Renal cortical epithelial cell (primary cell): ENCODE results near the gene CASP10. TPM values are rescaled to one million over a fixed set of nuclear protein-coding genes. Genes with fewer than 3 reads are reported as not detected.
"Not testable (repeated sequence)": the region's sequence is repeated elsewhere in the genome, so short reads cannot be mapped to it uniquely, and the experiment has no call there.

Source experiments
- DNase-seq: peaks from one replicate; pipeline ENCODE4 v3.0.0-alpha.2; 2011; ENCODE audit warnings: low read depth
- total RNA-seq: library from RNA; depleted of rRNA; stranded (reverse); fragments of >200 nt; gene quantifications from 2 replicates; pipeline ENCODE4 v1.2.3, GENCODE V29; 2014

CASP10 gene
- total RNA-seq, 1 donor from 2014 or later: 24.1 TPM

- DNase-seq: no peak
Measured at GRCh38 chr2:201154615-201155399, 28.1 kb upstream of the CASP10 start.

DNA sequence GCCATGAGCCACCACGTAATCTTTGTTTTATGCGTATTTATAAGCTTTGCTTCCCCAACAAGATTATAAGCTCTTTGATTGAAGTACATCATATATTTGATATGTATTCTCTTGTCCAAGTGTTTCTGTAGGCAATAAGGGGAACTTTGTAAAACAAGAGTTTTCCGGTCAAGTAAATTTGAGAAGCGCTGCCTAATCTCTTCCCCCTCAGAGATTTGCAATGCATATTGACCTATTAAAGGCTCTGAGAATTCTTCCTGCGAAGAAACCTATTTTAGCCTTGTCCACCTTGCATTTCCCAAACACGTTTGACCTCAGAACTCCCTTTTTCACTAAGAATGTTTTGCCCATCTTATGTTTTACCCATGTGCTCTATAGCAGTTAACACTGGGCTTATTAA, 26.9 kb upstream of the CASP10 start:
- no peak for DNase-seq

DNA sequence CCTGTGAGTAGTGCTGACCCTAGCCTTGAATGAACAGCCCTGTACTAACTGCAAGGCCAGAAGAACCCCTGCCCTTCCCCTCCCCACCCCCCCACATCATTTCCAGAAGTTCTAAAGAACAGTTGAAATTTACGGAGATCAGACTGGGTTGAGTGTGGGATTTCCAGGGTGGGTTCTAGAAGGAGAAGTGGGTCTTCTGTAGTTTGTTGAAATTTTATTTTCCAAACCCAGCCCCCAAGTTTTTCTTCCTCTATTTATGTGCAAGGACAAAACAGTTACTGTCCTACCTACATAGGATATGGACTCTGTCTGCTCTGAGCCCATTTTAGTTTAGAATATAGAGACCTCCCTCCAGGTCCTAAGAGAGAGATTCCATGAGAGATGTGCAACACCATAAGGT, 26.3 kb upstream of the CASP10 start:
- no peak for DNase-seq

DNA sequence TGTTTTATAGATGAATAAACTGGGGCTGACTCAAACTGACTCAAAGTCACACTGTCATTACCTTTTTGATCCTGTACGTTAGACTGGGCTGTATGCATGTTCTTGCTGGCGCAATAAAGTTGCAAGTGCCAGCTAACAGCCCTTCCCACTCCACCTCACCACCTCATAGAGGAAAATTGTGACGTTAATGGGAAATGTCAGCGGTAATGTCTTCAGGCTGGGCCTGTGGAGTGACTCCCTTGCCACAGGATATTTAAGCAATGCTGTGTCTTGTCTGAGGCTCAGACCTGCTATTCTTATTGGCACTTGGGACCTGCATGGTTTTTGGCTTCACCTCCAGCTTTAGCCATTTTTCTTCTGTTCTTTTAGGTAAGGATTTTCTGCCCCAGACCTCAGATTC, 25.2 kb upstream of the CASP10 start:
- DNase-seq: no peak

DNA sequence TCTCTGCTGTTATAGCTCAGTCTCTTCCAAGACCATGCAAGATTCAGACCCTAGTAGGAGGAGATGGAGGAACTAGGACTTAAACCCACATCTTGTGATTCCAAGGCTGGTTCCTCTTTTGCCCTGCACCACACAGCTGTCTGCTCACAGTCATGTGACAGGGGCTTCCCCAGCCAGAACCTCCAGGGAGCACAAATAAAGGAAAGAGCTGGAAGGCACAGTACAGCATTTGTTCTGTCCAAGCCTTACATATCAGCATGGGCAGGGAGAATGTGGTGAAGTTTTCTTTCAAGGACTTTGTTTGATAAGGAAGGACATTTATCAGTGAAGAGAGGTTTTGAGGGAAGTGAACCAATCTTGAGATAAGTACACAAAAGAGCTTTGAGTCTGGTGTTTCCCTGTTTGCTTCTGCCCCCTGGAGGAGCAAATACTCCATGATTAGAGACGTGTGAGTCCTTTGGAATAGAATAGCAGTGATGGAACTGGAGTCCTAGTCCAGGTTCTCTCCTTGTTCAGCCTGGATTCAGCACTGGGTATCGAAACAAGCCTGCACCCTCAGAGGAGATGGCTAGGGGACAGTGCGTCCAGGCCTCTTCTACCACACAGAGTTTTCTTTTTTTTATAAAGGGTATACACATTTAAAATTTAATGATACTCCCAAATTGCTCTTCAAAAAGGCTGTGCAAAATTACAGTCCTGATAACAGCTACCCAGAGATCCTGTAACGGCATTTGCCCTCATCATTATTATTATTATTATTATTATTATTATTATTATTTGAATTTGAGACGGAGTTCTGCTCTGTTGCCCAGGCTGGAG, 24.6 kb upstream of the CASP10 start:
- peak; percentile 82 for DNase-seq

- DNase-seq: no peak
Measured at GRCh38 chr2:201164166-201164565, 18.8 kb upstream of the CASP10 start.

DNA sequence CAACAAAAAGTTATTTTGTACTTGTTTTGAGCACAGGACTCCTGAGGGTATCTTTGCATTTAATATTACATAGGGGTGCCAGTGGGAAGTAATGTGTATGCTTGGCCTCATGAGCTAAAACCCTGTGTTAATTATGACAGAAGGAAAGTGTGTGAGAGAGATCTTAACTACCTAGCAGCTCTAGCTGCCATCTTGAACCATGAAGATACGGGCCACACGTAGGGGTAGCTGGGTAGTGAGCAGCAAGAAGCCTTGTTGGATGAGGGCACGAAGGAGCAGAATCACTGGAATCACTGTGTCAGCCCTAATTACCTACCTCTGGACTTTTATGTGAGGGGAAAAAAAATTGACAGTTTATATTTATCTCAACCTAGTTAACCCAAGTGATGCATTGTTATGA, 15.4 kb upstream of the CASP10 start:
- no peak for DNase-seq

GRCh38 chr2:201168496-201168895, 14.4 kb upstream of the CASP10 start:
- DNase-seq: not testable (repeated sequence)

DNA sequence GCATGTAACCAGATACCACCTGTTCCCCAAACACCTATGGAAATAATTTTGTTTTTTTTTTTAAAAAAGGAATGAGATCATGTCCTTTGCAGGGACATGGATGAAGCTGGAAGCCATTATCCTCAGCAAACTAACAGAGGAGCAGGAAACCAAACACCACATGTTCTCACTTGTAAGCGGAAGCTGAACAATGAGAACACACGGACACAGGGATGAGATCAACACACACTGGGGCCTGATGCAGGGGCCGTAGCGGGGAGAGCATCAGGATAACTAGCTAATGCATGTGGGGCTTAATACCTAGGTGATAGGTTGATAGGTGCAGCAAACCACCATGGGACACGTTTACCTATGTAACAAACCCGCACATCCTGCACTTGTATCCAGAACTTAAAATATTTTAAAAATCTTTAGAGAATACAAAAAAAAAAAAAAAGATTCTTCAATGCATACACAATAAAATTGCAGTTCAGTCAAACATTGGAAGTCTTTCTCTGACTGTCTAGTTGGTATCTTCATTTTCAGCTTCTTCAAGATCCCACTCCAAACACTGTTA, 11.6 kb upstream of the CASP10 start:
- DNase-seq: no peak

- DNase-seq: no peak
Measured at GRCh38 chr2:201172279-201172678, 10.7 kb upstream of the CASP10 start.

DNA sequence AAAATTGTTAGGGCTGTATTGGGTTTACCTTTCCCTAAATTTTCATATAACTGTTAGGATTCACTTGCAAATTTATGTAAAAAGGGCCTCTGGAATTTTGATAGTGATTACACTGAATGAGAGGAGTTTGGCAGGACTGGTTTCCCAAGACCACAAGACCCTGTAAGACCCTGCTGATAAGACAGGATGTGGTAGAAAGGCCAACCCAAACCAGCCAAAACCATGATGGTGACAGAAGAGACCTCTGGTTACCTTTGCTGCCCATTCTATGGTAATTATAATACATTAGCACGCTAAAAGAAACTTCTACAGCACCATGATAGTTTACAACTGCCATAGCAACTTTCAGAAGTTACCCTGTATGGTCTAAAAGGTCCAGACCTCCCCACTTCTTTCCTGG, 8.3 kb upstream of the CASP10 start:
- no peak for DNase-seq

GRCh38 chr2:201176081-201176481, 6.9 kb upstream of the CASP10 start:
- peak; percentile 34 for DNase-seq

DNA sequence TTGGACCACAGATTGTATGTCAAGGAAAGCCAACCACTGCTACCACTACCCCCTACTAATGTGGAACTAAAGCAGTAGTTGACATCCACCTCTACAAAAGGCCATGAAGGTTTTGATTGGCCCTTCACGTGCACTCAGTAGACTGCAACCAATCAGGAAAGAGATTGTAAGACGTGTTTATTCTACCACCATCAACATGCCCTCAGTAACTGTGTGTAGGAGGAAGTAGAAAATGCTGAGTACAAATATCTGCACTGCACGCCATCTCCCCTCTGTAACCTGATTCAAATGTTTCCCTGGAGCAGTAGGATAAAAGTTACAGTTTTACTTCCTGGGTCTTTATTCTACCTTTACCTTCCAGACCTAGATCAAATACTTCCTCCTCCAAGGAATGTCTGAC, 2.9 kb upstream of the CASP10 start:
- no peak for DNase-seq

- DNase-seq: no peak
Measured at GRCh38 chr2:201183365-201183727, 405 bp downstream of the CASP10 start.

GRCh38 chr2:201183835-201184234, 894 bp downstream of the CASP10 start:
- not testable (repeated sequence) for DNase-seq

DNA sequence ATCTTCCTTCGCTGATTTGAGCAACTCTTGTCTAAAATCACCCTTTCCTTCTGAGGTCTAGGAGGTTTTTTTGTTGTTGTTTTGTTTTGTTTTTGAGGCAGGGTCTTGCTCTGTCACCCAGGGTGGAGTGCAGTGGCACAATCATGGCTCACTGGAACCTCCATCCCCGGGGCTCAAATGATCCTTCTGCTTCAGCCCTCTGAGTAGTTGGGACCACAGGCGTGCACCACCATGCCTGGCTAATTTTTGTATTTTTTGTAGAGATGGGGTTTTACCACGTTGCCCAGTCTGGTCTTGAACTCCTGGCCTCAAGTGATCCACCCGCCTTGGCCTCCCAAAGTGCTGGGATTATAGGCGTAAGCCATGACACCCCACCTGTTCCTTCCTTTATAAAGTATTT, 1.3 kb downstream of the CASP10 start:
- not testable (repeated sequence) for DNase-seq

GRCh38 chr2:201185863-201186262, 2.9 kb downstream of the CASP10 start:
- no peak for DNase-seq

DNA sequence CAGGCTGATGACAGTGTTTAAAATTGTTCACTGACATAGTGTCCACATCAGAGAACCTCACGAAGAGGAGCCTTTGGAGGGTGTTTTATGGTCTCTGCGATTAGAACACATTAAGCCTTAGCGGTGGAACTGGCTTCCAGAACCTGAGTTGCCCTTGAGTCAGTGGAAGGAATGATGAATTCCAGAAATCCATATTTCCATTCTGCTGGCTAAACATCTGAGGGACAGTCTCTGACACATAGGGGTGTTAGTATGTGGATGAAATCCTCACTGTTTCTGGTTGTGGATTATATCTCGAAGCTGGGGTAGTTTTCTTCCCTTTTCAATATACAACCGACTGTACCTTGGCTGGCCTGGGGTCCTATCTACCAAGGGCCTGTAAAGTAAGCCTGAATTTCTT, 4.0 kb downstream of the CASP10 start:
- DNase-seq: no peak

GRCh38 chr2:201188449-201188848, 5.5 kb downstream of the CASP10 start:
- no peak for DNase-seq

DNA sequence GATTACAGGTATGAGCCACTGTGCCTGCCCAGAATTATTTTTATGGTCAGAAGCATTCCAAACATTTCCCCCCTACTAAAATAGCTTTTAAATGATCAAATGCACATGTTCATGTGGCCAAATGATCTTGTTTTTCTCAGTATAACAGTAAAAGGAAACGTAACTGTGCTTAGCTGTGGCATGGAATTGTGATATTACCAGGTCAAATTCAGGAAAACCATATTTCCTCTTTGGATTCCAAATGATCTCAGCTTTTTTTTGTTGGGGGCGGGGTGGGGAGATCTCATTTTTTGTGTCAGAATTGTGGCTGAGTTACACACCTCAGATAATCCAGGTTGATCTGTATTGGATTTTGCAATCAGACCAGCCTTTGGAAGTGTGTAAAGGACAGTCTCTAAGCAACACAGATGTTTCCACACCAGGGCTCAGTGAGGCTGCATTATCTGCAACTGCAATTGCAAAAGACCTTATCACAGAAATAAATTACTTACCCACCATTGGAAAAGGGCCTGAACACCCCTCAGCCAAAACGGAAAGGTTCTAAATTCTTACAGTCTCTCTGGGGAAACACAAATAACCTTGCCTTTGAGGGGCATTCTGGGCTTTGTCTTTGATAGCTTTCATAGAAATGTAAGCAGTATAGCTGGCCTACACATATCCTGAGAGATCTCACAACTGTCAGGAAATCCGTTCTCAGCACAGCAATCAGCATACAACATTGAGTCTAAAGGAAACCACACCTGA, 8.4 kb downstream of the CASP10 start:
- DNase-seq: no peak

DNA sequence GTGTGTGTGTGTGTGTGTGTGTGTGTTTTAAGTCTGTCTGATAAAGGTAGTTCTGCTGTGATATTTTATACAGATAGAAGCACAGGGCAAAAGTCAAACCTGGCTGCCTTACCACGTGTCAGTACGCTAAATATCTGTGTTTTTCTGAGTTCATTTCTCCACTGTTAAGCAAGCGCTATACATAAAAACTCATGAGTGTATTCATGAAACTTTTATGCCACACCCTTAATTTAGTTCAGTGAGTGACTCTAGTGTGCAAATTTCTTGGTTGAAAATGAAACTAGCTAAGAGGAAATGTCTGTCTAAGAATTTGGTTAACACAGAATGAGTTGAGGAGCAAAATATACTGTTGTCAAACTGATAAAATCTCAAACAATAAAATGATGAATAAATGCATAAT, 11.2 kb downstream of the CASP10 start:
- DNase-seq: no peak

GRCh38 chr2:201195331-201195730, 12.4 kb downstream of the CASP10 start:
- no peak for DNase-seq
